ENCODE results near the gene FGFRL1.

The FGFRL1 gene

GRCh38 chr4:1030031-1030430 lies 18.6 kb downstream of the FGFRL1 start:
- ChIA-PET POLR2A (ENCODE audit: low non-redundant PET) (no interaction called here), CTCF (no interaction called here)
- no peak for TF ChIP-seq CTCF (conservative IDR thresholded peaks at IDR 0.05; ENCODE audit: low read depth)
- no peak overlapping the region for H3K27ac ChIP-seq
- no peak for DNase-seq (ENCODE audit: low spot score)

- ChIA-PET POLR2A (ENCODE audit: low non-redundant PET) (no interaction called here), CTCF (no interaction called here)
- no peak overlapping the region for H3K27ac ChIP-seq
- no peak for TF ChIP-seq CTCF (conservative IDR thresholded peaks at IDR 0.05; ENCODE audit: low read depth)
- no peak for DNase-seq (ENCODE audit: low spot score)
Observed at GRCh38 chr4:1030559-1030958, 19.1 kb downstream of the FGFRL1 start.

- ChIA-PET POLR2A (ENCODE audit: low non-redundant PET) (no interaction called here), CTCF (no interaction called here)
- DNase-seq (ENCODE audit: low spot score), result no peak
- no peak for TF ChIP-seq CTCF (conservative IDR thresholded peaks at IDR 0.05; ENCODE audit: low read depth)
- H3K27ac ChIP-seq, result no peak overlapping the region
Observed at GRCh38 chr4:1031346-1031745, 19.9 kb downstream of the FGFRL1 start.

GRCh38 chr4:1031956-1032795 lies 20.8 kb downstream of the FGFRL1 start:
- no peak overlapping the region for H3K27ac ChIP-seq
- ChIA-PET POLR2A (ENCODE audit: low non-redundant PET) (no interaction called here), CTCF (interaction anchor here (0.6 to 0.7 kb wide), 3 partner anchors 26 to 429 kb away, joined by 3 to 4 read pairs (median 4); no protein-coding TSS in a partner anchor)
- no peak for DNase-seq (ENCODE audit: low spot score)
- TF ChIP-seq CTCF (conservative IDR thresholded peaks at IDR 0.05; ENCODE audit: low read depth), result peak; percentile 52

DNA sequence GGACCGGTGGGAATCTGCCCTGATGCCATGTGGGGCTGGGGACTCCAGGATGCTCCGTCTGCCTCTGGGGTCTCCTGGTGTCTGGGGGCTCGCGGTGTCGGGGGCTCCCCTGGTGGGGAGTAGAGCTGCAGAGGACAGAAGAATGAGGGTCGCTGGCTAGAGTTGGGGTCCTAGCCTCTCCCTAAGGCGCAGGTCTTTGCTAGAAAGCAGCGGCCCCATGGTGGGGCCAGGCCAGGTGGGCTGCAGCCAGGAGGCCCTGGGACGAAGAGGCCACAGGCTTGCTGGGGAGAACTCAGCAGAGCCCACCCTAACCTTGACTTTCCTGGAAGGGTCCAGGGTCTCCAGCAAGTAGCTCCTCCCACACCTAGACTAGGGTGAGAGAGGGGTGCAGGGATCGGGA lies 21.4 kb downstream of the FGFRL1 start:
- no peak for DNase-seq (ENCODE audit: low spot score)
- ChIA-PET CTCF (interaction anchor here (0.6 kb wide), 1 partner anchor 25 kb away, joined by 3 read pairs; no protein-coding TSS in a partner anchor), POLR2A (ENCODE audit: low non-redundant PET) (no interaction called here)
- H3K27ac ChIP-seq, result no peak overlapping the region
- TF ChIP-seq CTCF (conservative IDR thresholded peaks at IDR 0.05; ENCODE audit: low read depth), result 0 out of 2 replicates have a peak, but pooled peaks have one; percentile 9

- CTCF ChIA-PET, result no interaction called here
- H3K27ac ChIP-seq, result peak overlapping the region; percentile 65
- POLR2A ChIA-PET (ENCODE audit: low non-redundant PET), result no interaction called here
- DNase-seq (ENCODE audit: low spot score), result no peak
- TF ChIP-seq CTCF (conservative IDR thresholded peaks at IDR 0.05; ENCODE audit: low read depth), result no peak
Observed at GRCh38 chr4:1033840-1034551, 22.6 kb downstream of the FGFRL1 start.
